ENCODE measurements around the gene RGL1. TPM values are rescaled to one million over a fixed set of nuclear protein-coding genes. Genes with fewer than 3 reads are reported as not detected.

Gene RGL1
- total RNA-seq, 1 donor from 2014 or later = 0.26 TPM

DNA sequence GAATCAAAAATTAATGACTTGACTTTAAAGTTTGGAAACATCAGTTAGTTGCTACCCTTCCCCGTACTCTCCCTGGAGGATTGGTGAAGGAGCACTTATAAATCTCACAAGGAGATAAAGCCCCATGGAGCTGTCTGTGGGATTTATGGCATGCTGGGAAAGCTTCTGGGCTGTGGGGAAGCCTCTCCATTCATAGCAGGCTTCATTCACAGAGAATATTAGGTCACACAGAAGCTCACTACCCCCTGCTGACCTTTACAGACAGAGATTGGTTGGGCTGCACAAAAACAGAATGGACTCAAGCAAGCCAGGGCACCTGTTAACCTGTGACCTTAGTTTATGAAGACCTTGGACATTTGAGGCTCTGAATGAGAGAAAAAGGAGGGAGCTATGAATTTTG lies 32.1 kb downstream of the RGL1 start:
- no peaks in the 10 kb centered on the region for H3K36me3 ChIP-seq (ENCODE audit: control insufficient read depth, insufficient read depth, low read length)
- no peak for FAIRE-seq
- H3K4me3 ChIP-seq (ENCODE audit: low read depth, low read length) = no peak overlapping the region
- TF ChIP-seq, protein P1, sequence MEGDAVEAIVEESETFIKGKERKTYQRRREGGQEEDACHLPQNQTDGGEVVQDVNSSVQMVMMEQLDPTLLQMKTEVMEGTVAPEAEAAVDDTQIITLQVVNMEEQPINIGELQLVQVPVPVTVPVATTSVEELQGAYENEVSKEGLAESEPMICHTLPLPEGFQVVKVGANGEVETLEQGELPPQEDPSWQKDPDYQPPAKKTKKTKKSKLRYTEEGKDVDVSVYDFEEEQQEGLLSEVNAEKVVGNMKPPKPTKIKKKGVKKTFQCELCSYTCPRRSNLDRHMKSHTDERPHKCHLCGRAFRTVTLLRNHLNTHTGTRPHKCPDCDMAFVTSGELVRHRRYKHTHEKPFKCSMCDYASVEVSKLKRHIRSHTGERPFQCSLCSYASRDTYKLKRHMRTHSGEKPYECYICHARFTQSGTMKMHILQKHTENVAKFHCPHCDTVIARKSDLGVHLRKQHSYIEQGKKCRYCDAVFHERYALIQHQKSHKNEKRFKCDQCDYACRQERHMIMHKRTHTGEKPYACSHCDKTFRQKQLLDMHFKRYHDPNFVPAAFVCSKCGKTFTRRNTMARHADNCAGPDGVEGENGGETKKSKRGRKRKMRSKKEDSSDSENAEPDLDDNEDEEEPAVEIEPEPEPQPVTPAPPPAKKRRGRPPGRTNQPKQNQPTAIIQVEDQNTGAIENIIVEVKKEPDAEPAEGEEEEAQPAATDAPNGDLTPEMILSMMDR (IDR thresholded peaks at IDR 0.05; ENCODE audit: insufficient read depth, low read length, severe bottlenecking) = no peak
- DNase-seq (ENCODE audit: low read depth) = no peak
- H3K27me3 ChIP-seq (ENCODE audit: control insufficient read depth, insufficient read depth, low read length) = no peaks in the 10 kb centered on the region

DNA sequence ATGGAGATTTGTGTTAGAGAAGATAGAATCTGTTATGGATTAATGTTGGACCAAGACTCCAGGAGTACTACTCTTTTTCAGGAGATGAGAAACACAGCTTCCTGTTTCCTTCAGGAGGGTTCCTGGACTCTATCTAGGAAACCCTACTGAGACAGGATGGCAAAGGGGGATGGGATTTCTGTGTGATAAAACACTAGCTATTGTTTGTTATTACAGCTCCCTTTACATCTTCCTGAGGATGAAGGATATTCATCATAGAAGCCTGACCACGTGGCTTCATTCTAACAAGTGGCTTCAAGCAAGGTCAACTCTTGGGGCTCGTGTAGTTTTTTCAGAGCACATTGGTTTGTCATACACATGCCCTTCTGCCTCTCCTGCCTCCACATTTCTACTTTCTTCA lies 33.3 kb downstream of the RGL1 start:
- no peaks in the 10 kb centered on the region for H3K36me3 ChIP-seq (ENCODE audit: control insufficient read depth, insufficient read depth, low read length)
- TF ChIP-seq, protein P1 (IDR thresholded peaks at IDR 0.05; ENCODE audit: insufficient read depth, low read length, severe bottlenecking) = no peak
- FAIRE-seq = no peak
- no peak for DNase-seq (ENCODE audit: low read depth)
- H3K27me3 ChIP-seq (ENCODE audit: control insufficient read depth, insufficient read depth, low read length) = no peaks in the 10 kb centered on the region
- no peak overlapping the region for H3K4me3 ChIP-seq (ENCODE audit: low read depth, low read length)

DNA sequence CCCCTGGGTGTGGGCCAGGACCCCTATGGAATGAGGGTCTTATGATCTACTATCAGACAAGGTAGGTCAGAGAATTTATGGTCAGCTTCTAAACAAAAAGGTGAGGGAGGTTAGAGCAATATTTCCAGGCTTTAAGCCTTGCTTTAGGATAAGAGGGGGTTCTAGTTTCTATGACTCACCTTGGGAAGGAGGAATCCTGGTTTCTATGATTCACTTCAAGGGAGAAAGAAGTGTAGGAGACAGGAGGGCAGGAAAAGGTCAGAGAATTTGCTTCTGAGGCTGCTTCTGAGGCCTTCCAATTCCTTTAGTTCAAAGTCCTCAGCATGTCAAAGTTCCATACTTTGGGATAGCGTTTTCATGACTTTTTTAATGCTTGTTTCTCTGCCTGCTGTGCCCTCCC lies 35.2 kb downstream of the RGL1 start:
- Histone ChIP-seq H3K4me3 (ENCODE audit: low read depth, low read length) (no peak overlapping the region), H3K36me3 (ENCODE audit: control insufficient read depth, insufficient read depth, low read length) (no peaks in the 10 kb centered on the region), H3K27me3 (ENCODE audit: control insufficient read depth, insufficient read depth, low read length) (no peaks in the 10 kb centered on the region)
- FAIRE-seq = no peak
- TF ChIP-seq, protein P1 (IDR thresholded peaks at IDR 0.05; ENCODE audit: insufficient read depth, low read length, severe bottlenecking) = no peak
- DNase-seq (ENCODE audit: low read depth) = peak; percentile 74

DNA sequence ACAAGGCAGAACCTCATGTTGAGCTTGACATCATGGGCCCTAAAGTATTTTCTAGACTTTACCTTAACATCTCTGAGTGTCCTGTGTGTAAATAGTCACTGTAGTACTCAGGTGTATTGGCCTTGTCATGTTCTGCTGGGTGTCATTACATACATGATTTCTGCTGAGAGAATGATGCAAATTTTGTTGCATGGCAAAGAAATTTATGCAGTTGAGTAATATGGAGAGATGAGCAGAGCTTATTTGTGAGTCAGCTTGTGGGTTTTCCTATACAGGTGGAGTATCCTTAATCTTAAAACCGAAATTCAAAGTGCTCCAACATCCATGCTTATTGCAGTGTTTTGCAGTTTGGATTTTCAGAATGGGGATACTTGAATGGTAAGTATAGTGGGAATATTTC lies 36.6 kb downstream of the RGL1 start:
- no peak for FAIRE-seq
- peak; percentile 64 for DNase-seq (ENCODE audit: low read depth)
- Histone ChIP-seq H3K36me3 (ENCODE audit: control insufficient read depth, insufficient read depth, low read length) (no peaks in the 10 kb centered on the region), H3K4me3 (ENCODE audit: low read depth, low read length) (no peak overlapping the region), H3K27me3 (ENCODE audit: control insufficient read depth, insufficient read depth, low read length) (no peaks in the 10 kb centered on the region)
- TF ChIP-seq, protein P1 (IDR thresholded peaks at IDR 0.05; ENCODE audit: insufficient read depth, low read length, severe bottlenecking) = no peak

DNA sequence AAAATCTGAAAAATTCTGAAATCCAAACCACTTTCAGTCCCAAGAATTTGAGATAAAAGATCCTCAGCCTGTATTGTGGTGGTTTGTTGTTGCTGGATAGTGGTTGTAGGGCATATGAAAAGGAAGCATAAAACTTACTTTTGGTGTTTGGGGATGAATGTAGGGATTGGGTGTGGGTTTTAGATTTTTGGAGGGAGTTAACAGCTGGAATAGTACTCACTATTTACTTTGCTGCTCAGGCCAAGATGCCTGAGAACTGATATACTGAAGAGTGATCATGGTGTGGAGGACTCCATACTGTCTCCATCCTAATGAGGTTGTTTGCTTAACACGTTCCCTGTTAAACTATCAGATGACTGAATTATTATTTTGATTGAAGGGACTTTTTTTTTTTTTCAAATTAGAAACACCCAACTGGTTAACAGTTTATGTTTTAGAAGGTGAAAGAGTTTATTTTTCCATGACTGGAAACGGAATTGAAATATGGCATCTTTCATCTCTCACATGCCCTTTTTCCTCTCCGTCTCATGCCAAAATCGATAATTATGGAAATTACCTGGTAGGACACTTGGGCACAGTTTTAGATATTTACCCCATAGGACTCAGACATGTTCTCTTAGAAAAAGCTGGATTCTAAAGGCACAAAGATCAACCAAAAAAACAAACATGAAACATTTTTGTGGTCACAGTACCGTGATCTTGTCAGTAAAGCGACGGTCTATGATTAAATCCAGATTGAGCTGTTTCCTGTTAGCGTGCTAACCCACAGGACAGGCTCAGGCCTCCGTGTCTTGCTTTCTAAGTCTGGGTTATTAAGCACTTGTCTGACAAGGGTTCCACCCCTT lies 37.3 kb downstream of the RGL1 start:
- Histone ChIP-seq H3K27me3 (ENCODE audit: control insufficient read depth, insufficient read depth, low read length) (no peaks in the 10 kb centered on the region), H3K4me3 (ENCODE audit: low read depth, low read length) (no peak overlapping the region), H3K36me3 (ENCODE audit: control insufficient read depth, insufficient read depth, low read length) (no peaks in the 10 kb centered on the region)
- DNase-seq (ENCODE audit: low read depth) = peak; percentile 62
- FAIRE-seq = no peak
- TF ChIP-seq, protein P1 (IDR thresholded peaks at IDR 0.05; ENCODE audit: insufficient read depth, low read length, severe bottlenecking) = no peak

DNA sequence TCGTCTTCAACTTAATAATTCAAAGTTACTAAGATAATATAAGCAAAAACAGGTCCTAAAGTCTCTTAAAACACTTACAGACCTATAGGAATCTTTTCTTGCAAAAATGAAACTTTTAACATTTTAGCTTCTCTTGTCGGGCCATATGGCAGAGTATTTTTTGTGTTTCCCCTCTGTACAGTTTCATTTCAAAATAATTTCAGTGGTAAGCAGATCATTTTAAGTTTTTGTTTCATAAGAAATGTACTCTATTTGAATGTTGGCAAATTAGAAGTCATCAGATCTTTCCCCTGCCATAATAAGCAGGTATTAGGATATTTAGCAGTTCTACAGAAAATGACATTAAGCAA lies 37.9 kb downstream of the RGL1 start:
- DNase-seq (ENCODE audit: low read depth) (no peak), FAIRE-seq (no peak)
- Histone ChIP-seq H3K27me3 (ENCODE audit: control insufficient read depth, insufficient read depth, low read length) (no peaks in the 10 kb centered on the region), H3K4me3 (ENCODE audit: low read depth, low read length) (no peak overlapping the region), H3K36me3 (ENCODE audit: control insufficient read depth, insufficient read depth, low read length) (no peaks in the 10 kb centered on the region)
- TF ChIP-seq, protein P1 (IDR thresholded peaks at IDR 0.05; ENCODE audit: insufficient read depth, low read length, severe bottlenecking) = no peak

All from bronchial epithelial cell (primary cell).